ENCODE measurements around the gene FNDC10.

Gene FNDC10

DNA sequence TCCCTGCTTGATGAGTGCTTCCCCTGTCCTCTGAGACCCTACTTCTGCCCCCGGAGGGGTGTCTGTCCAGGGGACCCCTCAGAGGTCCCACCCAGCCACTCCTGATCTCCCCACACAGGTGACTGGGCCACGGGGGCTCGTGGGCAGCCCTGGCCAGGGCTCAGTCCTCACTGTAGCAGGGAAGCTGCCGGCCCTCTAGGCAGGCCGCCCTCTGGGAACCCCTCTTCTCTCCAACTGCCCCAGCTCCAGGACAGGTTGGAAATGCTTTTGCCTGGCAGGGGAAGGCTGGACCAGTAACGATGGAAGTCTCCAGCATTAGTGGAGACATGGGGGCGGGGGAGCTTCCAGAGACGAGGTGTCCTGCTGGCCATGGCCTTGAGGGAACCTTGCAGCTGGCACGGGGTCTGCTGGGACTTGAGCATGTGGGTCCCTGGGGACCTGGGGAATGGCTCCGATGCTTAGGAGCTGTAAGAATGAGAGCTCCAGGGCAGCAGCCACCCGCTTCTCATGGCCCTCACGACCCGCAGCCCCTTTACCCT is 3.1 kb upstream of the FNDC10 start:
- no peak for DNase-seq (ENCODE audit: low read depth)
- H3K4me3 ChIP-seq (ENCODE audit: low read depth, low read length) = no peak overlapping the region
- TF ChIP-seq, protein P1, sequence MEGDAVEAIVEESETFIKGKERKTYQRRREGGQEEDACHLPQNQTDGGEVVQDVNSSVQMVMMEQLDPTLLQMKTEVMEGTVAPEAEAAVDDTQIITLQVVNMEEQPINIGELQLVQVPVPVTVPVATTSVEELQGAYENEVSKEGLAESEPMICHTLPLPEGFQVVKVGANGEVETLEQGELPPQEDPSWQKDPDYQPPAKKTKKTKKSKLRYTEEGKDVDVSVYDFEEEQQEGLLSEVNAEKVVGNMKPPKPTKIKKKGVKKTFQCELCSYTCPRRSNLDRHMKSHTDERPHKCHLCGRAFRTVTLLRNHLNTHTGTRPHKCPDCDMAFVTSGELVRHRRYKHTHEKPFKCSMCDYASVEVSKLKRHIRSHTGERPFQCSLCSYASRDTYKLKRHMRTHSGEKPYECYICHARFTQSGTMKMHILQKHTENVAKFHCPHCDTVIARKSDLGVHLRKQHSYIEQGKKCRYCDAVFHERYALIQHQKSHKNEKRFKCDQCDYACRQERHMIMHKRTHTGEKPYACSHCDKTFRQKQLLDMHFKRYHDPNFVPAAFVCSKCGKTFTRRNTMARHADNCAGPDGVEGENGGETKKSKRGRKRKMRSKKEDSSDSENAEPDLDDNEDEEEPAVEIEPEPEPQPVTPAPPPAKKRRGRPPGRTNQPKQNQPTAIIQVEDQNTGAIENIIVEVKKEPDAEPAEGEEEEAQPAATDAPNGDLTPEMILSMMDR (IDR thresholded peaks at IDR 0.05; ENCODE audit: low read depth, low read length, missing control alignments) = no peak

- no peak overlapping the region for H3K4me3 ChIP-seq (ENCODE audit: low read depth, low read length)
- DNase-seq (ENCODE audit: low read depth) = peak; percentile 41
- TF ChIP-seq, protein P1 (IDR thresholded peaks at IDR 0.05; ENCODE audit: low read depth, low read length, missing control alignments) = no peak
Measured at GRCh38 chr1:1602304-1602967, 2.5 kb upstream of the FNDC10 start.

GRCh38 chr1:1601564-1602303 is 1.8 kb upstream of the FNDC10 start:
- TF ChIP-seq, protein P1 (IDR thresholded peaks at IDR 0.05; ENCODE audit: low read depth, low read length, missing control alignments) = no peak
- H3K4me3 ChIP-seq (ENCODE audit: low read depth, low read length) = no peak overlapping the region
- no peak for DNase-seq (ENCODE audit: low read depth)

GRCh38 chr1:1600861-1601563 is 1.1 kb upstream of the FNDC10 start:
- no peak for DNase-seq (ENCODE audit: low read depth)
- no peak overlapping the region for H3K4me3 ChIP-seq (ENCODE audit: low read depth, low read length)
- TF ChIP-seq, protein P1 (IDR thresholded peaks at IDR 0.05; ENCODE audit: low read depth, low read length, missing control alignments) = no peak

DNA sequence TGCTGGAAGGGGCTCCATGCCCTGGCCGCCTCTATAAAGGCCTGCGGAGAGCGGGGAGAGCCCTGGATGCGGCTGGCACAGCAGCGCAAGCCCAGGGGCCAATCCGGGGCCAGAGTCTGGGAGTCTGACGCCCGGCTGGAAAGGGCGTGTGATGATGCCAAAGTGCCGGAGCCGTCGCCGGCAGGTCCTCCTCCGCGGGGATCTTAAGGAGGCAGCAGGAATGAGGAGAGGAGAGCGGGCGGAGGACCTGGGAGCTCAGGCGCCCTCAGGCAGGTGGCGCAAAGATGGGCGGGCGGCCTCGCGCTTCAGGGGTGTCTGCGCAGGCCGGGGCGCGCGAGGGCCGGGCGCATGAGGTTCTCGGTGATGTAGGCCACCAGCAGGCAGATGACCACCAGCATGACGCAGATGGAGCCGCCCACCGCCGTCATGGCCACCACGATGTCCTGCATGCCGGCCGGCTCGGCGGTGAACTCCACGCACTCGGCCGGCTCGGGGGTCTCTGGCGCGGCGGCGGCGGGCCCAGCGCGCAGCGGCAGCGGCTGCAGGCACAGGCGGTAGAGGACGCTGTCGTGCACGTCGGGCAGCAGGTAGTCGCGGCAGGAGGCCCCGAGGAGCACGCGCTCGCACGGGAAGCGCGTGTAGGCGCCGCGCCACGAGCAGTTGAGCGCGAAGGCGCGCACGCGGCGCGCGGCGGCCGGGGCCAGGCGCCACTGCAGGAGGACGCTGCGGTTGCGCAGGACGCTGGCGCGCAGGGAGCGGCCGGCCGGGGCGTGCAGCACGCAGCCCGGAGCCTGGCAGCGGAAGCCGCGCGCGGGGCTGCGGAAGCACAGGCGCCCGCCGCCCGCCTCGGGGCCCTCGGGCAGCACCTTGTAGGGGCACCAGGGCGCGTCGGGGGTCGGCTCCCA is 653 bp downstream of the FNDC10 start:
- TF ChIP-seq, protein P1 (IDR thresholded peaks at IDR 0.05; ENCODE audit: low read depth, low read length, missing control alignments) = peak; percentile 12
- no peak for DNase-seq (ENCODE audit: low read depth)
- H3K4me3 ChIP-seq (ENCODE audit: low read depth, low read length) = no peak overlapping the region; the same call in 1 of the 2 replicates

DNA sequence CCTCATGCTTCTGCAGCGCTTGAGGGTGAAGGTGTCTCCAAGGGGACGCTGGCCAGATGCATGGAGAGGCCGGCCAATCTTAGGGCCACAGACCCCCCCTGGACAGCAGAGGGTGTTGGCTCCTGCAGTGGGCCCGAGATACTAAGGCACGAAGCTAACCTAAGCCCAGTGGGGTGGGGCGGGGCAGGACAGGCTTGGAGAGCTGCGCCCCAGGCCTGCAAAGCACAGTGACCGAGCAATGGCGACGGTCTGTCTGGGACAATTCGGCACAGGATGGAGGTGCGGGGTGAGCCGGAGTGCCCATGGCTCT is 1.3 kb downstream of the FNDC10 start:
- no peak overlapping the region for H3K4me3 ChIP-seq (ENCODE audit: low read depth, low read length)
- DNase-seq (ENCODE audit: low read depth) = no peak
- TF ChIP-seq, protein P1 (IDR thresholded peaks at IDR 0.05; ENCODE audit: low read depth, low read length, missing control alignments) = no peak

Data from GM12864 (cell line).